Ovary (tissue), 9 donors: ENCODE measurements around the gene PEX14. TPM values are rescaled to one million over a fixed set of nuclear protein-coding genes. Genes with fewer than 3 reads are reported as not detected.

Source experiments
- DNase-seq, 5 donors: peaks; one replicate each; pipeline ENCODE4 v3.0.0-alpha.2; 2019 to 2020
- H3K27ac ChIP-seq, 2 donors: fragments of 200-600 bp; one replicate each; pipeline versions ENCODE4 v1.5.1 to v1.8.0; 2019 to 2022
- H3K27me3 ChIP-seq: fragments of 200-600 bp; one replicate; pipeline ENCODE4 v1.8.0; 2022
- H3K36me3 ChIP-seq: fragments of 200-600 bp; sonication (generic); one replicate; pipeline ENCODE4 v1.5.1; 2019
- H3K4me1 ChIP-seq: one replicate; pipeline ENCODE4 v1.8.1; 2013; ENCODE audit warnings: mild to moderate bottlenecking, moderate library complexity; ENCODE audit not compliant: insufficient read depth
- H3K4me3 ChIP-seq: fragments of 200-600 bp; sonication (generic); one replicate; pipeline ENCODE4 v1.5.1; 2017
- H3K9me3 ChIP-seq, 2 donors: fragments of 200-600 bp in 1 of 2; sonication (generic) in 1 of 2; one replicate each; pipeline versions ENCODE4 v1.5.1 to v1.8.1; 2013 to 2019; ENCODE audit warnings: mild to moderate bottlenecking in 1 of 2, moderate library complexity in 1 of 2
- CTCF ChIP-seq, 3 donors: fragments of 450-650 bp in 2 of 3; fragments of 200-600 bp in 1 of 3; IDR thresholded peaks; one replicate each; pipeline versions ENCODE4 v1.5.1 to v1.8.0; 2016 to 2022; ENCODE audit warnings: antibody characterized with exemption in 3 of 3, mild to moderate bottlenecking in 1 of 3
- EP300 ChIP-seq: sonication (generic); formaldehyde crosslinking; IDR thresholded peaks from one replicate; pipeline ENCODE4 v1.6.1; 2017; ENCODE audit warnings: antibody characterized with exemption
- POLR2A ChIP-seq: fragments of 450-650 bp; IDR thresholded peaks from one replicate; pipeline ENCODE4 v1.6.1; 2017; ENCODE audit warnings: antibody characterized with exemption, mild to moderate bottlenecking, moderate library complexity
- WGBS, 3 donors: extraction: QIAGEN DNeasy Blood & Tissue Kit in 1 of 3; methylation state at CpG; one replicate each; pipeline versions ENCODE4 v1.1.5 to v1.1.7; 2013 to 2017; 5-methylcytosine and 5-hydroxymethylcytosine counted together
- intact Hi-C, 4 donors: fragments of 100-400 bp; cut with DNase I; formaldehyde crosslinking; loops; one replicate each; pipeline versions ENCODE4 v1.11.0 to v1.15.1; 2022 to 2023
- polyA plus RNA-seq, 2 donors: library from polyadenylated mRNA; stranded (reverse); fragments of 200-250 nt in 1 of 2; fragments of 350-450 nt in 1 of 2; fragmentation: Illumina TruSeq in 1 of 2; extraction: RNeasy Lipid Tissue Mini Kit (QIAGEN cat#74804) in 1 of 2; gene quantifications; one replicate each; pipeline ENCODE4 v1.2.3, GENCODE V29; 2013 to 2014
- total RNA-seq, 7 donors: library from RNA; depleted of rRNA in 2 of 7; stranded (reverse); fragments of >200 nt in 2 of 7; fragmentation: NEBNext Ultra II Directional in 3 of 7; extraction: Animal tissue kit (Norgen Biotek cat#: 25700) in 3 of 7; gene quantifications; one replicate each; pipeline versions ENCODE4 v1.1.0 to v1.2.4, GENCODE V29; 2016 to 2023
- donor health status: DM: no; HTN: no; CAD: no; lungs with moderate emphysema.
- donor health status: DM: no; HTN: no; CAD: no.
- donor health status: Bipolar disorder and iron deficiency.
- donor health status: DM: yes; HTN: yes; CAD: no.
- donor health status: DM: no; HTN: no; CAD: no.
- donor health status: DM: yes; HTN: yes; CAD: no.

Gene PEX14
- total and polyA plus RNA-seq, 9 donors: 3.3 to 22.9 (median 16.7) TPM

GRCh38 chr1:10599194-10599861, 124.6 kb downstream of the PEX14 start:
- H3K9me3 ChIP-seq: no peaks in the 10 kb centered on the region
- intact Hi-C loops: no loop called here
- H3K36me3 ChIP-seq: no peaks in the 10 kb centered on the region
- 74 to 81% (median 80%) methylated on average over 6 of the region's 6 CpGs for WGBS, 3 donors
- H3K27ac ChIP-seq: no peak overlapping the region
- no peak for DNase-seq
- no peak for TF ChIP-seq EP300
- TF ChIP-seq POLR2A: no peak
- no peak for TF ChIP-seq CTCF (IDR thresholded peaks at IDR 0.05)
- H3K4me3 ChIP-seq: no peak overlapping the region
- peaks cover 9% of the 10 kb centered on the region for H3K4me1 ChIP-seq
- H3K27me3 ChIP-seq: no peaks in the 10 kb centered on the region

- Histone ChIP-seq H3K9me3 (no peaks in the 10 kb centered on the region), H3K36me3 (no peaks in the 10 kb centered on the region), H3K27ac (no peak overlapping the region), H3K4me1 (peaks cover 9% of the 10 kb centered on the region), H3K27me3 (no peaks in the 10 kb centered on the region), H3K4me3 (no peak overlapping the region)
- no peak for DNase-seq
- 88 to 93% (median 91%) methylated on average over 6 of the region's 6 CpGs for WGBS, 3 donors
- intact Hi-C loops: no loop called here
- TF ChIP-seq CTCF (IDR thresholded peaks at IDR 0.05) (no peak), EP300 (no peak), POLR2A (no peak)
Observed at GRCh38 chr1:10601342-10602070, 126.8 kb downstream of the PEX14 start.

- no peak overlapping the region for H3K4me3 ChIP-seq
- H3K27me3 ChIP-seq: no peaks in the 10 kb centered on the region
- no peak overlapping the region for H3K27ac ChIP-seq
- TF ChIP-seq EP300: no peak
- no peak for TF ChIP-seq POLR2A
- TF ChIP-seq CTCF (IDR thresholded peaks at IDR 0.05): no peak
- intact Hi-C loops: no loop called here
- no peaks in the 10 kb centered on the region for H3K36me3 ChIP-seq
- WGBS, 3 donors: 87 to 93% (median 90%) methylated on average over 3 of the region's 3 CpGs
- DNase-seq: no peak
- peaks cover 2% of the 10 kb centered on the region for H3K4me1 ChIP-seq
- H3K9me3 ChIP-seq: no peaks in the 10 kb centered on the region
Observed at GRCh38 chr1:10602936-10603335, 128.2 kb downstream of the PEX14 start.

- Histone ChIP-seq H3K4me3 (no peak overlapping the region), H3K36me3 (no peaks in the 10 kb centered on the region), H3K9me3 (no peaks in the 10 kb centered on the region), H3K27ac (no peak overlapping the region), H3K4me1 (no peaks in the 10 kb centered on the region), H3K27me3 (no peaks in the 10 kb centered on the region)
- 96 to 98% (median 97%) methylated on average over 7 of the region's 7 CpGs for WGBS, 3 donors
- TF ChIP-seq CTCF (IDR thresholded peaks at IDR 0.05): no peak
- no peak for TF ChIP-seq EP300
- TF ChIP-seq POLR2A: no peak
- intact Hi-C loops: no loop called here
- no peak for DNase-seq
Observed at GRCh38 chr1:10604966-10605365, 130.2 kb downstream of the PEX14 start.
